HG02943 (cell line): Measurements from ENCODE around the gene SCTR.

ENCODE experiments used
- ATAC-seq: cut with Tn5 transposase; IDR thresholded peaks from one replicate; pipeline ENCODE4 v1.9.1; 2021; ENCODE audit warnings: mild to moderate bottlenecking, low read depth, moderate library complexity; ENCODE audit not compliant: unreplicated experiment

The SCTR gene

DNA sequence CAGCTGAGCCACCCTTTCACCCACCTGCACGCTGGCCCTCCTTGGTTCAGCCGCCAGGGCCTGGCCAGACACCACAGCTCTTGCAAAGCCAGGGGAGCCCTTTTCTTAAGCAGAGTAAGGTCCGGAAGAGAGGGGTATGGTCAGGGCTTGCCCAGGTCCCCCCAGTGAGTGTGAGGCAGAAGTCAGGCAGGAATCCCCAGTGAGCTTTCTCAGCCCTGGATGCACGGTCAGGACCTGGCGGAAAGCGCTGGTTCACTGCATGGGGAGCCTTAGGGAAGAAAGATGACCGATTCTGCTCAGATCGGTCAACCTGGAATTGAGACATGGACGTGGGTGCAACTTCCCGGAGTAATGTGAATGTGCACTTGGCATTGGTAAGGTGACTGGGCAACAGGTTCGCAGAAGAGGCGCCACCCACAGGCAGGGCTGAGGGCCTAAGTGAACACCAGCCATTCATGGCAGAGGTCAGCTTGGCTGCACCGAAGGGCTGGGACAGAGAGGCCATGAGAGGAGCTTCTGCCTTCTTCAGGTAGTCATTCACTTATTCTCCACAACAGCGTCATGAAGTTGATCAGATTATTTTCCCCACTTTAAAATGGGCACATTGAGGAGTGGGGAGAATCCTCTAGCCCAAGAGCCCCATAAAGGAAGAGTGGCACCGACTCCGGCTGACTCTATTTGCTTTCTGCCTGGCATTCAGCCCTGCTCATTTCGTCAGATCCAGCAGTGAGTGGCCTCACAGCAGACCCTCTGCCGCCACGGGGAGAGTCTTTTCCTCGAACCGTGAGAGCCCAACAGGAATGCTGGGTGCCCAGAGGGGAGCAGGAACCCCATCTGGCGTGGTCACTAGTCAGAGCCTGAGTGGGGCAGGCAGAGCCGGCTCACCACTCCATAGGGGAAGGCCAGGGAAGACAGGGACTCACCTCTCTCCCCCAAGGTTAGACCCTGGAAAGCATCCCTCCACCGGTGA lies 35.8 kb downstream of the SCTR start:
- ATAC-seq: peak; percentile 3

GRCh38 chr2:119487434-119488244 lies 36.6 kb downstream of the SCTR start:
- ATAC-seq: peak; percentile 91

GRCh38 chr2:119486886-119487285 lies 37.4 kb downstream of the SCTR start:
- no peak for ATAC-seq

DNA sequence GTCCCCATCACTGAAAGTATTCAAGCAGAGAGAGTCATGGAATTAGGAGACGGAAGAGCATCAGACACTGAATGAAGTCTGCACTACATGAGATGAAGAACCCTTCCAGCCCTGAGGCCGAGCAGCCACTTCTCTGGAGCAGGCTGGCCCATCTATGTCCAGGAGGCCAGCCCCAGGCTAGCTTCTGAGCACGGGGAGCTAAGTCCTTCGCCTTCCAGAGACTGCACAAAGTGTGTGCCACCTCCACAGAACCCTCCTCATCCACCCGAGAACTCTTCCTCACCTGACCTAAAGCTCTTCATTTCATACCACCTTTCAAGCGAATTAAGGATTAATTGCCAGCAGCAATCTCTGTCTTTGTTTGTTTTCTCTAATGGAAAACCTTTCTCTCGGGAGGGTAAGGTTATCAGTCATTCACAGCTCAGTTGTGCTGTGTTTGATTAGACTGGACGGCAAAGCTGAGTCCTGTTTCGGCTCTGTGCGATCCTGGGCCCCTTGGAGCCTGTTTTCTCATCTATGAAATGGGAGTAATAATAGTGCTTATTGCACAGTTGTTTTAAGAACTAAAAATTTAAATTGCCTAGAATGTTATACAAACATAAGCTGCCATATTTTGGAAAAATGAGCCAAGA lies 38.0 kb downstream of the SCTR start:
- no peak for ATAC-seq

GRCh38 chr2:119485336-119486110 lies 38.8 kb downstream of the SCTR start:
- no peak for ATAC-seq

- no peak for ATAC-seq
These were observed 39.4 kb downstream of the SCTR start for GRCh38 chr2:119484834-119485233.

- ATAC-seq: no peak
These were observed 40.2 kb downstream of the SCTR start for GRCh38 chr2:119483896-119484718.

DNA sequence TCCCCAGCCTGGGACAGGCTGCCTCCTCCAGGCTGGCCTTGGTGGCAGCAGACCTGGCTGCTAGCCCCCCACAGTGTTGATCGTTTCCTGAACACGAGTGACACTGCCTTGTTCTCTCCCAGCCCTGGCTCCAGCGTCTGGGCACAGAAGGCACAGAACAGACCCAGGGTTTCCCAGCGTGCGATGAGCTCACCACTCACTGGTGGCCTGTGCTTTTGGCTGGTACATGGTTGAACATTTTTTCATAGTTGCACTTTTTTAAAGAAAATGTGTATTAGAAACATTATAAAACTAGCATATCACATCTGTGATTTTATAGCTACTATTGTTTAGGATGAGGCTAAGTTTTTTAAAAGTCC lies 40.9 kb downstream of the SCTR start:
- no peak for ATAC-seq

DNA sequence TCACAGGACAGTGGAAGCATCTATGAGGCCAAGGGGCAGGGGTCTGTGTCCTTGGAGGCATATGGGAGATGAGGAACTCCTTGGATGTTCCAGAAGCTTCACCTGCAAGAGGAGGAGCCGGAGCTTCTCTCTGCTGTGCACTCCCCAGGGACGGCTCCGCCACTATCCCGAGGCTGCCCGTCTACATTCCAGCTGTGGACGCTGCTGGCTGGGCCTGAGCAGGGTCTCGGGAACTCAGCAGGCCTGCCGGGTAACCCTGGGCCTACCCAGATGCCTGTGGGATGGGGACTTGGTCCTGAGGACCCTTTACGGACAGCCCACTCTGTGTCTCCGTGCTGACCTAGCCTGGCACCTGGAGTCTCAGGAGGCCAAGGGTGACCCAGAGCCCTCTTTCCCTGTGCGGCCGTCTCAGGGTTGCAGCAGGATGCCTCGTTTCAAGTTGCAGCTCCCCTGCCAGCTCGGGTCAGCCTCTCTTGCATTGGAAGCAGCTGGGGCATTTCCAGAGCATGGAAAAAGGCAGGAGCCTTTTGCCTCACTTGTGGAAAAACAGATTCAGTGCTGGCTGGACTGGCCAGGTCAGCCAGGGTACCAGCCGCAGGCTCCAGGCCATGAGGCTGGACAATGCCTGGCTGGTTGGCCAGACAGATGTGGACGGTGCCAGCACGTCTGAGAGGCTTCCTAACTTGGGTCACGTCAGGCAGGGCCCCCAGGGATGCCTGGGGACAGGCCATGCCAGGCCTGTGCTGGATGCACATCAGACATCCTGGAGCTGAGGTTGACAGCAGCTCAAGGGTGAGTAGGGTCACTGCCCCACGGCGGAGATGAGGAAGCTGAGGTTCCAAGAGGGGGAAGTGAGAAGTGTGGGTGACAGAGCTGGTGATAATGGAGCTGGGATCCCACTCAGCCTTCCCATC lies 41.5 kb downstream of the SCTR start:
- no peak for ATAC-seq

DNA sequence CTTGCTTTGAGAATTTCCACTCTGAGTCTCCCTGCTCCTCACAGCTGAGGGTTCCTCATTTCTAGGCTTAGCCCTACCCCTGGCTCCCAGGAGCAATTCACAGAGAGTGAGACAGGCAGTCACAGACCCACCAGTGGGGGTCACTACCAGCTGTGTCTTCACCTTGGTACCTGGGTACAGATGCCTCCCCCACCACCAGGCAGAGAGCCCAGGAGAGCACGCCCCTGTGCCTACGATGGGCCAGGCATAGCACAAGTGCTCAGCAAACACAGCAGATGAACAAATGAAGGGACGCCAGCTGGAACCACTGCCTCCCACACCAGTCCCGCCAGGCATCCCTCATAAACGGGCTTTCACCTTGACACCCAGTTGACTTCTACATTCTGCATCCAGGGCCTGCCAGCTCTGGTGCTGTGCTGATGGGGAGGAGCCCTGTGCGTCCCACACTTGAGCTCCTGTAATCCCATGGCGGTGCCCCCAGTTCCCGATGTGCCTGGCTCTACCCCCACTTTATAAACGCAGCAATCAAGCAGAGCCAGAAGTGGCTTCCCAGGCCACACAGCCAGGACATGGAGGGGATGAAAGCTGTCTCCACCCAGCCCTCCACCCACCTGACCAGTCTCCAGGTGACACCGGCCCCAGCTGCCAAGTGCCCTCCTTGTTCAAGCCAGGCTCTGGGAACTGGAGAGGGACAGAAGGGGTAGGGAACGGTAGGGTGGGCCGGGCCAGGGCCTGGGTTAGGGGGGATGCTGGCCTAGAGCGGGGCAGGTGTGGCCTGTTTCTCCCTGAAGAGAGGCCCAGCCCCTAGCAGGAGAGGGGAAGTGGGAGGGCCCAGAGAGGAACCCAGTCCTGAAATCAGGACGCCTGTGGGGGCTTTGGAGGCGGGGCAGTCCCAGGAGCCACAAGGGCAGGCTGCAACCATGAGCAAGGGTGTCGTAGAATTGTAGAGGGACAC lies 42.5 kb downstream of the SCTR start:
- no peak for ATAC-seq

DNA sequence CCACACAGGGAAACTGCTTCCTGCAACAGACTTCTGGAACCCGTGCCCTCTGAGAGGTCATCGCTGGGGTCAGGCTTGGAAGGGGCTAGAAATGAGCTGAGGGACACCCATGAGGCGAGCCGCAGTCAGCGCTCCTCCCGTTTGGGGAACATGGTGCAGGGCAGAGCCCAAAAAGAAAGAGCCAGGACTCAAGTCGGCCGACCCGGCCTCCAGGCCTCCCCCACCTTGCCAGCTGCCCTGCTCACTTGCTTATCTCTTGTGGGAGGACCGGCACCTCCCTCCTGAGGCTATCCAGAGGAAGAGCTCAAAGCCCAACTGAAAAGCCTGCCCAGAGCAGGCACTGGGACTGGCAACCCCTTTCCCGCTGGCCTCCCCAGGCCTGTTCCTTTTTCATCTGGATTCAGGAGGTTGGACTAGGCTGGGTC lies 43.6 kb downstream of the SCTR start:
- no peak for ATAC-seq

DNA sequence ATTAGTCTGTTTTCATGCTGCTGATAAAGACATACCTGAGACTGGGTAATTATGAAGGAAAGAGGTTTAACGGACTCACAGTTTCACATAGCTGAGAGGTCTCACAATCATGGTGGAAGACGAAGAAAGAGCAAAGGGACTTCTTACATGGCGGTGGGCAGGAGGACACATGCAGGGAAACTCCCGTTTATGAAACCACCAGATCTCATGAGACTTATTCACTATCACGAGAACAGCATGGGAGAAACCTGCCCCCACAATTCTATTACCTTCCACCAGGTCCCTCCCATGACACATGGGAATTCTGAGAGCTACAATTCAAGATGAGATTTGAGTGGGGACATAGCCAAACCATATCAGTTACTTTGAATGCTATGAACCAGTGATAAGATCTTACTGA lies 44.1 kb downstream of the SCTR start:
- no peak for ATAC-seq

DNA sequence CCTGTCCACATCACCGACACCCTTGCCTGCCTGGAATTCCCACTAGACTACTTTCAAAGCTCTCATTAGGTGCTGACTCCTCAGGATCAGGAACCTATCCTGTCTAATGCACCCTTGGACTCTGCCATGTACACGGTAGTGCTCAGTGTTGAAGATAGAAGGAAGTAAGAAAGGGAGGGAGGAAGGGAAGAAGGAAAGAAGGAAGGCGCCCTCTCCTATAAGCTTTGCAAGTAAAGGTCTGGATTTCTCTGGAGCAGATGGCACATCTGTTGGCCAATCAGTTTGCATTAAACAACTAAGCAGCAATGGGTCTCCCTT lies 45.3 kb downstream of the SCTR start:
- no peak for ATAC-seq

DNA sequence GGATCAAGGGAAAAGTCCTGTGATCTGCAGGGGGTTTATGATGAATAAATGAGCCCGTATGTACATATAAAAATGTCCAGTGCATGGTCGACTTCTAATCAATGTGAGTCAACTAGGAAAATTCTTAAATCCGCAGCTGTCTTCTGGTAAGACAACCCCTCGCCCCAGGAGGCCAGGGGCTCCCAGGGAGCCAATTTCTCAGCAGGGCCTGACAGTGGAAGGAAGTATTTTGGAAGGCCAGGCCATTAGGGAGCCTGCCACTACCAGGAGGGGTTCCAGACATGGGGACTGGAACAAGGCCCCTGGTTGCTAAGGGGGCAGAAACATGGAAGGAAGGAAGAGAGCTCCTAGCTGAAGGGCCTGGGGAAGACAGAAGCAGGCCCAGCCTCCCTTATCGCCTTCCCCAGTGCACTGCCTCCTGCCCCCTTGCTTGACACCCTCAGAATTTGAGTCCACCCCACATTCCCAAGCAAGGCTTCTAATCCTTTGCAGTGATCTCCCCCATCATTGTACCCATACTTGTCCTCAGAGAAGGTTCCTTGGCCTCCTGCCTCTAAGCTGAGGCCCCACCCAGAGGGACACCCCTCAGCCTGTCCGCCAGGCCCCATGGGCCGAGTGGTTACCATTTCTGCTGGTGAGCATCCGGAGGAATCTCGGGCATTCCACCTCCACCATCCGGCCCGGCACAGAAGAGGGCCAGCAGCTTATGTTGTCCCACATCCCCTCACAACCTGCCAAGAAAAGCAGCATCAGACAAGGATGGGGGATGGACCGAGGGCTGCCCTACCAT lies 45.9 kb downstream of the SCTR start:
- no peak for ATAC-seq

DNA sequence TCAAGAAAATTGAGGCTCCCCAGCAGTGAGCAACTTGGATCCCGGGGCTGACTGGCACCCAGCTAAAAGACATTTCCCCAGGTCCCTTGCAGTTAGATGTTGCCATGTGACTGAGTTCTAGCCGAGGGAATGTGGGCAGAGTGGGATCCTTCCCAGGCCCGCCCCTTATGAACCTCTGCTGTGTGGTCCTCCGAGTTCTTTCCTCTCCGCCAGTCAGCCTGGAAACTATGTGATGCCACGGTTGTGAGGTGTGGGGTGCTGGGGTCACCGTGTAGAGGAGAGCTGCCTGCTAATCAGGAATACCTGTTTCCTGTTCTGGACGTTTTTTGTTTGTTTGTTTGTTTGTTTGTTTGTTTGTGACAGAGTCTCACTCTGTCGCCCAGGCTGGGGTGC lies 47.2 kb downstream of the SCTR start:
- ATAC-seq: no peak

GRCh38 chr2:119476301-119477112 lies 47.8 kb downstream of the SCTR start:
- ATAC-seq: peak; percentile 73
